GM23338 (cell line): ENCODE results near the gene GRK3. TPM values are rescaled to one million over a fixed set of nuclear protein-coding genes. Genes with fewer than 3 reads are reported as not detected.

Experiments
- ATAC-seq: fragments of 200-7000 bp; cut with Tn5 transposase; 3 replicates; pipeline ENCODE4 v1.9.1; 2020
- DNase-seq: peaks from one replicate; pipeline ENCODE4 v3.0.0-alpha.2; 2015; ENCODE audit warnings: low spot score
- H2AFZ ChIP-seq: fragments of 200-600 bp; sonication (generic); 2 replicates; pipeline ENCODE4 v1.8.0; 2016; ENCODE audit warnings: antibody characterized with exemption, mild to moderate bottlenecking, moderate library complexity
- H3F3A ChIP-seq: fragments of 200-600 bp; sonication (generic); replicated peaks from 2 replicates; pipeline ENCODE4 v1.8.0; 2017; ENCODE audit warnings: antibody characterized with exemption, mixed run types, low read depth
- H3K27ac ChIP-seq: fragments of 200-600 bp; sonication (generic); 2 replicates; pipeline ENCODE4 v1.6.1; 2016; ENCODE audit warnings: low read depth
- H3K27me3 ChIP-seq: fragments of 200-600 bp; sonication (generic); 2 replicates; pipeline ENCODE4 v1.8.0; 2016; ENCODE audit warnings: mild to moderate bottlenecking, mixed run types, moderate library complexity; ENCODE audit not compliant: insufficient read depth
- H3K36me3 ChIP-seq: fragments of 200-600 bp; sonication (generic); 2 replicates; pipeline ENCODE4 v1.8.0; 2016; ENCODE audit warnings: mild to moderate bottlenecking; ENCODE audit not compliant: insufficient read depth
- H3K4me1 ChIP-seq: fragments of 200-600 bp; sonication (generic); 2 replicates; pipeline ENCODE4 v1.8.0; 2016; ENCODE audit warnings: mild to moderate bottlenecking, moderate library complexity; ENCODE audit not compliant: insufficient read depth
- H3K4me2 ChIP-seq: fragments of 200-600 bp; sonication (generic); 2 replicates; pipeline ENCODE4 v1.7.1; 2017; ENCODE audit warnings: mixed run types
- H3K4me3 ChIP-seq: fragments of 200-600 bp; sonication (generic); 2 replicates; pipeline ENCODE4 v1.6.1; 2016; ENCODE audit warnings: mixed run types
- H3K79me2 ChIP-seq: fragments of 200-600 bp; sonication (generic); replicated peaks from 2 replicates; pipeline ENCODE4 v1.8.0; 2017; ENCODE audit warnings: mild to moderate bottlenecking; ENCODE audit not compliant: insufficient read depth
- H3K9me2 ChIP-seq: fragments of 200-600 bp; sonication (generic); 2 replicates; pipeline ENCODE4 v1.8.0; 2017; ENCODE audit not compliant: insufficient read depth
- H4K20me1 ChIP-seq: fragments of 200-600 bp; sonication (generic); replicated peaks from 2 replicates; pipeline ENCODE4 v1.8.0; 2017; ENCODE audit warnings: mild to moderate bottlenecking; ENCODE audit not compliant: insufficient read depth
- H3K27ac Mint-ChIP-seq: 2 replicates; pipeline ENCODE4 v1.8.0; 2020; ENCODE audit warnings: inconsistent platforms, mild to moderate bottlenecking, moderate library complexity, mixed read lengths
- H3K27me3 Mint-ChIP-seq: 3 replicates; pipeline ENCODE4 v1.8.0; 2022; ENCODE audit warnings: low read depth, mild to moderate bottlenecking, moderate library complexity, mixed read lengths, inconsistent platforms; ENCODE audit not compliant: insufficient read depth, poor library complexity
- H3K36me3 Mint-ChIP-seq: 3 replicates; pipeline ENCODE4 v1.8.0; 2021; ENCODE audit warnings: low read depth, mild to moderate bottlenecking, inconsistent platforms, moderate library complexity, mixed read lengths
- H3K4me1 Mint-ChIP-seq: 3 replicates; pipeline ENCODE4 v1.8.0; 2020; ENCODE audit warnings: mild to moderate bottlenecking, inconsistent platforms, mixed read lengths
- H3K4me3 Mint-ChIP-seq: 3 replicates; pipeline ENCODE4 v1.8.0; 2021; ENCODE audit warnings: moderate library complexity, mild to moderate bottlenecking, inconsistent platforms, mixed read lengths
- H3K9me3 Mint-ChIP-seq: 3 replicates; pipeline ENCODE4 v1.8.0; 2020; ENCODE audit warnings: moderate library complexity, mild to moderate bottlenecking, inconsistent platforms, mixed read lengths
- EZH2 ChIP-seq: fragments of 200-600 bp; sonication (generic); IDR thresholded peaks from one replicate; pipeline ENCODE4 v1.8.0; 2017; ENCODE audit warnings: antibody characterized with exemption, mild to moderate bottlenecking, low read depth; ENCODE audit not compliant: unreplicated experiment
- EZH2phosphoT487 ChIP-seq: fragments of 200-600 bp; sonication (generic); IDR thresholded peaks from one replicate; pipeline ENCODE4 v1.8.1; 2018; ENCODE audit warnings: antibody characterized with exemption; ENCODE audit not compliant: unreplicated experiment
- JUNB ChIP-seq: IDR thresholded peaks from one replicate; pipeline ENCODE4 v1.6.1; 2016; ENCODE audit warnings: antibody characterized with exemption; ENCODE audit not compliant: unreplicated experiment
- NANOG ChIP-seq: IDR thresholded peaks from 2 replicates; pipeline ENCODE4 v1.6.1; 2016; ENCODE audit warnings: antibody characterized with exemption, borderline replicate concordance
- POLR2AphosphoS5 ChIP-seq: IDR thresholded peaks from 2 replicates; pipeline ENCODE4 v1.6.1; 2016; ENCODE audit warnings: antibody characterized with exemption, low read depth
- ZNF114 ChIP-seq: fragments of 250-450 bp; sonication (Bioruptor Pico); IDR thresholded peaks from 2 replicates; pipeline ENCODE4 v1.5.0; 2020; ENCODE audit warnings: mild to moderate bottlenecking, moderate library complexity
- ZNF331 ChIP-seq: fragments of 250-450 bp; sonication (Bioruptor Pico); IDR thresholded peaks from 2 replicates; pipeline ENCODE4 v1.5.0; 2020; ENCODE audit warnings: low read depth, mild to moderate bottlenecking, moderate library complexity
- polyA plus RNA-seq: library from polyadenylated mRNA; unstranded; fragments of >200 nt; fragmentation: Nextera tagmentation; extraction: Ambion mirVana; gene quantifications from 2 replicates; pipeline ENCODE4 v1.2.1, GENCODE V29; 2016
- total RNA-seq: library from RNA; depleted of rRNA; stranded (reverse); fragments of >200 nt; shearing (Covaris generic); gene quantifications from 2 replicates; pipeline ENCODE4 v1.2.3, GENCODE V29; 2014
- TF ChIP-seq, protein P1 (sequence below): IDR thresholded peaks from one replicate; pipeline ENCODE4 v1.6.1; 2018; ENCODE audit warnings: antibody characterized with exemption; ENCODE audit not compliant: unreplicated experiment
- TF ChIP-seq, protein P2 (sequence below), 2 experiments: fragments of 200-600 bp in 1 of 2; sonication (generic) in 1 of 2; conservative IDR thresholded peaks; 2 replicates each; pipeline versions ENCODE4 v1.5.1 to v1.6.1; 2016 to 2017; ENCODE audit warnings: antibody characterized with exemption in 2 of 2, low read depth in 2 of 2, mild to moderate bottlenecking in 2 of 2, moderate library complexity in 1 of 2
- TF ChIP-seq, protein P3 (sequence below): fragments of 250-450 bp; sonication (Bioruptor Pico); IDR thresholded peaks from 2 replicates; pipeline ENCODE4 v1.5.0; 2020; ENCODE audit warnings: mild to moderate bottlenecking, moderate library complexity
- TF ChIP-seq, protein P4 (sequence below): IDR thresholded peaks from 2 replicates; pipeline ENCODE4 v1.6.1; 2016; ENCODE audit warnings: antibody characterized with exemption

The GRK3 gene
- total and polyA plus RNA-seq, 2 experiments from 2014 or later: 6.0 to 25.3 TPM

DNA sequence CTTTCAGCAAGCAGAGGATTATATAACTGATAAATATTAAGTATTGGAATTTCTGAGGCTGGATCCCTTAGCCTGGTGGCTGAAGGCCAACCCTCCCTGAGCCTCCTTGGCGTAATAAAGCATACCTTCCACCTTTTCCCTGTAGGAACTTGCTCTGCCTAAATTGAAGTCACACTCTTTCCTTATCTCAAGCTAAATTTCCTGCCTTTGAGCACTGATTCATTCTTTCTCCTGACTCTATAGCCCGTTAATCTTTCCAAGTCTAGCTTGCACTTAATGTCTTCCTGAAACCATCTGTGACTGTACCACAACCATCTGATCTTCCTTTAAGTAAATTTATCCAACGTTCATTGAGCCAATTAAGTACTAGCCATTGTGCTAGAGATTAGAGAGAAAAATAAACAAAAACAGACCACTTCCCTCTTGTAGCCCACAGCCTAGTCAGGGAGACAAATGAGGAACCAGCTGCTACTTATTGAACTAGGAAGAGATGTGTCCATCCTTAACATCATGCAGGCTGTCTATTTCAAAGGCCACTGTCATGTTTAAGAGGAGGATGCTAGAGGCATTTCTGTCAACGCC is 62.9 kb downstream of the GRK3 start (continued):
- TF ChIP-seq, protein P1, sequence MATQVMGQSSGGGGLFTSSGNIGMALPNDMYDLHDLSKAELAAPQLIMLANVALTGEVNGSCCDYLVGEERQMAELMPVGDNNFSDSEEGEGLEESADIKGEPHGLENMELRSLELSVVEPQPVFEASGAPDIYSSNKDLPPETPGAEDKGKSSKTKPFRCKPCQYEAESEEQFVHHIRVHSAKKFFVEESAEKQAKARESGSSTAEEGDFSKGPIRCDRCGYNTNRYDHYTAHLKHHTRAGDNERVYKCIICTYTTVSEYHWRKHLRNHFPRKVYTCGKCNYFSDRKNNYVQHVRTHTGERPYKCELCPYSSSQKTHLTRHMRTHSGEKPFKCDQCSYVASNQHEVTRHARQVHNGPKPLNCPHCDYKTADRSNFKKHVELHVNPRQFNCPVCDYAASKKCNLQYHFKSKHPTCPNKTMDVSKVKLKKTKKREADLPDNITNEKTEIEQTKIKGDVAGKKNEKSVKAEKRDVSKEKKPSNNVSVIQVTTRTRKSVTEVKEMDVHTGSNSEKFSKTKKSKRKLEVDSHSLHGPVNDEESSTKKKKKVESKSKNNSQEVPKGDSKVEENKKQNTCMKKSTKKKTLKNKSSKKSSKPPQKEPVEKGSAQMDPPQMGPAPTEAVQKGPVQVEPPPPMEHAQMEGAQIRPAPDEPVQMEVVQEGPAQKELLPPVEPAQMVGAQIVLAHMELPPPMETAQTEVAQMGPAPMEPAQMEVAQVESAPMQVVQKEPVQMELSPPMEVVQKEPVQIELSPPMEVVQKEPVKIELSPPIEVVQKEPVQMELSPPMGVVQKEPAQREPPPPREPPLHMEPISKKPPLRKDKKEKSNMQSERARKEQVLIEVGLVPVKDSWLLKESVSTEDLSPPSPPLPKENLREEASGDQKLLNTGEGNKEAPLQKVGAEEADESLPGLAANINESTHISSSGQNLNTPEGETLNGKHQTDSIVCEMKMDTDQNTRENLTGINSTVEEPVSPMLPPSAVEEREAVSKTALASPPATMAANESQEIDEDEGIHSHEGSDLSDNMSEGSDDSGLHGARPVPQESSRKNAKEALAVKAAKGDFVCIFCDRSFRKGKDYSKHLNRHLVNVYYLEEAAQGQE: no peak
- no peak for TF ChIP-seq ZNF331
- no peak for TF ChIP-seq EZH2phosphoT487
- no peak for TF ChIP-seq JUNB
- TF ChIP-seq, protein P2, sequence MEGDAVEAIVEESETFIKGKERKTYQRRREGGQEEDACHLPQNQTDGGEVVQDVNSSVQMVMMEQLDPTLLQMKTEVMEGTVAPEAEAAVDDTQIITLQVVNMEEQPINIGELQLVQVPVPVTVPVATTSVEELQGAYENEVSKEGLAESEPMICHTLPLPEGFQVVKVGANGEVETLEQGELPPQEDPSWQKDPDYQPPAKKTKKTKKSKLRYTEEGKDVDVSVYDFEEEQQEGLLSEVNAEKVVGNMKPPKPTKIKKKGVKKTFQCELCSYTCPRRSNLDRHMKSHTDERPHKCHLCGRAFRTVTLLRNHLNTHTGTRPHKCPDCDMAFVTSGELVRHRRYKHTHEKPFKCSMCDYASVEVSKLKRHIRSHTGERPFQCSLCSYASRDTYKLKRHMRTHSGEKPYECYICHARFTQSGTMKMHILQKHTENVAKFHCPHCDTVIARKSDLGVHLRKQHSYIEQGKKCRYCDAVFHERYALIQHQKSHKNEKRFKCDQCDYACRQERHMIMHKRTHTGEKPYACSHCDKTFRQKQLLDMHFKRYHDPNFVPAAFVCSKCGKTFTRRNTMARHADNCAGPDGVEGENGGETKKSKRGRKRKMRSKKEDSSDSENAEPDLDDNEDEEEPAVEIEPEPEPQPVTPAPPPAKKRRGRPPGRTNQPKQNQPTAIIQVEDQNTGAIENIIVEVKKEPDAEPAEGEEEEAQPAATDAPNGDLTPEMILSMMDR (conservative IDR thresholded peaks at IDR 0.05; ENCODE audit: low read depth in 2 of 2): no peak

DNA sequence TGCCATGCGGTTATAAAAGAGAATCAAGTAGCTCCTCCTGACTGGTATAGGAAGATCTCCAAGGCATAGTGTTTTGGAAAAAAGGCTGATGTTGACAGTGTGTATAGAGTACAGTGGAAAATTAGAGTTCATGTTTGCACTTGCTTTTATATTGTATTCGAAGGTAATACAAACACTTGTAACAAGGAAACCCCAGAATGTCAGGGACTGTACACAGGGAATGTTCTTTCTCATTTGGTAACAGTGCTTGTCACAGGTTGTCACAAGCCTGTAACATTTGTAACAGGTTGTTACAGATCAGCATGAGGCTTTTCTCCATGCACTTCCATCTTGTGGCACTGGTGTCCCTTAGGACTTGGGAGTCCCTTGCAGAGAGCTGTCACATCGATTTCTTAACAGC is 64.0 kb downstream of the GRK3 start:
- Mint-ChIP-seq H3K36me3 (peaks cover 2% of the 10 kb centered on the region; the same call in 1 of the 3 replicates), H3K27ac (no peak overlapping the region), H3K27me3 (no peaks in the 10 kb centered on the region), H3K9me3 (no peaks in the 10 kb centered on the region; the same call in 2 of the 3 replicates), H3K4me1 (peaks cover 24% of the 10 kb centered on the region; the same call in 2 of the 3 replicates), H3K4me3 (no peak overlapping the region)
- Histone ChIP-seq H3K36me3 (no peaks in the 10 kb centered on the region), H3F3A (no peaks in the 10 kb centered on the region), H3K4me3 (no peak overlapping the region), H3K9me2 (no peaks in the 10 kb centered on the region), H2AFZ (no peak overlapping the region), H3K4me2 (no peak overlapping the region), H4K20me1 (peaks cover 19% of the 10 kb centered on the region), H3K4me1 (peaks cover 19% of the 10 kb centered on the region; the same call in 1 of the 2 replicates), H3K27me3 (no peaks in the 10 kb centered on the region), H3K79me2 (peaks cover 38% of the 10 kb centered on the region), H3K27ac (no peak overlapping the region)
- ATAC-seq (no peak), DNase-seq (no peak)
- TF ChIP-seq ZNF114 (CRISPR knock-in tag): no peak
- no peak for TF ChIP-seq EZH2phosphoT487
- no peak for TF ChIP-seq NANOG
- no peak for TF ChIP-seq EZH2
- no peak for TF ChIP-seq ZNF331
- no peak for TF ChIP-seq POLR2AphosphoS5
- TF ChIP-seq, protein P3, sequence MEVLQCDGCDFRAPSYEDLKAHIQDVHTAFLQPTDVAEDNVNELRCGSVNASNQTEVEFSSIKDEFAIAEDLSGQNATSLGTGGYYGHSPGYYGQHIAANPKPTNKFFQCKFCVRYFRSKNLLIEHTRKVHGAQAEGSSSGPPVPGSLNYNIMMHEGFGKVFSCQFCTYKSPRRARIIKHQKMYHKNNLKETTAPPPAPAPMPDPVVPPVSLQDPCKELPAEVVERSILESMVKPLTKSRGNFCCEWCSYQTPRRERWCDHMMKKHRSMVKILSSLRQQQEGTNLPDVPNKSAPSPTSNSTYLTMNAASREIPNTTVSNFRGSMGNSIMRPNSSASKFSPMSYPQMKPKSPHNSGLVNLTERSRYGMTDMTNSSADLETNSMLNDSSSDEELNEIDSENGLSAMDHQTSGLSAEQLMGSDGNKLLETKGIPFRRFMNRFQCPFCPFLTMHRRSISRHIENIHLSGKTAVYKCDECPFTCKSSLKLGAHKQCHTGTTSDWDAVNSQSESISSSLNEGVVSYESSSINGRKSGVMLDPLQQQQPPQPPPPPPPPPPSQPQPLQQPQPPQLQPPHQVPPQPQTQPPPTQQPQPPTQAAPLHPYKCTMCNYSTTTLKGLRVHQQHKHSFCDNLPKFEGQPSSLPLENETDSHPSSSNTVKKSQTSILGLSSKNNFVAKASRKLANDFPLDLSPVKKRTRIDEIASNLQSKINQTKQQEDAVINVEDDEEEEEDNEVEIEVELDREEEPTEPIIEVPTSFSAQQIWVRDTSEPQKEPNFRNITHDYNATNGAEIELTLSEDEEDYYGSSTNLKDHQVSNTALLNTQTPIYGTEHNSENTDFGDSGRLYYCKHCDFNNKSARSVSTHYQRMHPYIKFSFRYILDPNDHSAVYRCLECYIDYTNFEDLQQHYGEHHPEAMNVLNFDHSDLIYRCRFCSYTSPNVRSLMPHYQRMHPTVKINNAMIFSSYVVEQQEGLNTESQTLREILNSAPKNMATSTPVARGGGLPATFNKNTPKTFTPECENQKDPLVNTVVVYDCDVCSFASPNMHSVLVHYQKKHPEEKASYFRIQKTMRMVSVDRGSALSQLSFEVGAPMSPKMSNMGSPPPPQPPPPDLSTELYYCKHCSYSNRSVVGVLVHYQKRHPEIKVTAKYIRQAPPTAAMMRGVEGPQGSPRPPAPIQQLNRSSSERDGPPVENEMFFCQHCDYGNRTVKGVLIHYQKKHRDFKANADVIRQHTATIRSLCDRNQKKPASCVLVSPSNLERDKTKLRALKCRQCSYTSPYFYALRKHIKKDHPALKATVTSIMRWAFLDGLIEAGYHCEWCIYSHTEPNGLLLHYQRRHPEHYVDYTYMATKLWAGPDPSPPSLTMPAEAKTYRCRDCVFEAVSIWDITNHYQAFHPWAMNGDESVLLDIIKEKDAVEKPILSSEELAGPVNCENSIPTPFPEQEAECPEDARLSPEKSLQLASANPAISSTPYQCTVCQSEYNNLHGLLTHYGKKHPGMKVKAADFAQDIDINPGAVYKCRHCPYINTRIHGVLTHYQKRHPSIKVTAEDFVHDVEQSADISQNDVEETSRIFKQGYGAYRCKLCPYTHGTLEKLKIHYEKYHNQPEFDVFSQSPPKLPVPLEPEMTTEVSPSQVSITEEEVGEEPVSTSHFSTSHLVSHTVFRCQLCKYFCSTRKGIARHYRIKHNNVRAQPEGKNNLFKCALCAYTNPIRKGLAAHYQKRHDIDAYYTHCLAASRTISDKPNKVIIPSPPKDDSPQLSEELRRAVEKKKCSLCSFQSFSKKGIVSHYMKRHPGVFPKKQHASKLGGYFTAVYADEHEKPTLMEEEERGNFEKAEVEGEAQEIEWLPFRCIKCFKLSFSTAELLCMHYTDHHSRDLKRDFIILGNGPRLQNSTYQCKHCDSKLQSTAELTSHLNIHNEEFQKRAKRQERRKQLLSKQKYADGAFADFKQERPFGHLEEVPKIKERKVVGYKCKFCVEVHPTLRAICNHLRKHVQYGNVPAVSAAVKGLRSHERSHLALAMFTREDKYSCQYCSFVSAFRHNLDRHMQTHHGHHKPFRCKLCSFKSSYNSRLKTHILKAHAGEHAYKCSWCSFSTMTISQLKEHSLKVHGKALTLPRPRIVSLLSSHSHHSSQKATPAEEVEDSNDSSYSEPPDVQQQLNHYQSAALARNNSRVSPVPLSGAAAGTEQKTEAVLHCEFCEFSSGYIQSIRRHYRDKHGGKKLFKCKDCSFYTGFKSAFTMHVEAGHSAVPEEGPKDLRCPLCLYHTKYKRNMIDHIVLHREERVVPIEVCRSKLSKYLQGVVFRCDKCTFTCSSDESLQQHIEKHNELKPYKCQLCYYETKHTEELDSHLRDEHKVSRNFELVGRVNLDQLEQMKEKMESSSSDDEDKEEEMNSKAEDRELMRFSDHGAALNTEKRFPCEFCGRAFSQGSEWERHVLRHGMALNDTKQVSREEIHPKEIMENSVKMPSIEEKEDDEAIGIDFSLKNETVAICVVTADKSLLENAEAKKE (CRISPR knock-in tag): no peak
- TF ChIP-seq, protein P4, sequence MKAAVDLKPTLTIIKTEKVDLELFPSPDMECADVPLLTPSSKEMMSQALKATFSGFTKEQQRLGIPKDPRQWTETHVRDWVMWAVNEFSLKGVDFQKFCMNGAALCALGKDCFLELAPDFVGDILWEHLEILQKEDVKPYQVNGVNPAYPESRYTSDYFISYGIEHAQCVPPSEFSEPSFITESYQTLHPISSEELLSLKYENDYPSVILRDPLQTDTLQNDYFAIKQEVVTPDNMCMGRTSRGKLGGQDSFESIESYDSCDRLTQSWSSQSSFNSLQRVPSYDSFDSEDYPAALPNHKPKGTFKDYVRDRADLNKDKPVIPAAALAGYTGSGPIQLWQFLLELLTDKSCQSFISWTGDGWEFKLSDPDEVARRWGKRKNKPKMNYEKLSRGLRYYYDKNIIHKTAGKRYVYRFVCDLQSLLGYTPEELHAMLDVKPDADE: no peak
